HG02938 (cell line): ENCODE data around the gene YKT6.
"Not testable (repeated sequence)": the region's sequence is repeated elsewhere in the genome, so short reads cannot be mapped to it uniquely, and the experiment has no call there.

Experiments
- ATAC-seq: cut with Tn5 transposase; IDR thresholded peaks from one replicate; pipeline ENCODE4 v1.9.1; 2021; ENCODE audit warnings: mild to moderate bottlenecking, moderate library complexity; ENCODE audit not compliant: unreplicated experiment

YKT6 gene

GRCh38 chr7:44172352-44172751 is 28.4 kb upstream of the YKT6 start:
- no peak for ATAC-seq

GRCh38 chr7:44172803-44173424 is 27.9 kb upstream of the YKT6 start:
- no peak for ATAC-seq

GRCh38 chr7:44173911-44174693 is 26.7 kb upstream of the YKT6 start:
- no peak for ATAC-seq

- not testable (repeated sequence) for ATAC-seq
These were observed 26.2 kb upstream of the YKT6 start for GRCh38 chr7:44174694-44174948.

GRCh38 chr7:44175730-44176129 is 25.0 kb upstream of the YKT6 start:
- ATAC-seq = no peak

DNA sequence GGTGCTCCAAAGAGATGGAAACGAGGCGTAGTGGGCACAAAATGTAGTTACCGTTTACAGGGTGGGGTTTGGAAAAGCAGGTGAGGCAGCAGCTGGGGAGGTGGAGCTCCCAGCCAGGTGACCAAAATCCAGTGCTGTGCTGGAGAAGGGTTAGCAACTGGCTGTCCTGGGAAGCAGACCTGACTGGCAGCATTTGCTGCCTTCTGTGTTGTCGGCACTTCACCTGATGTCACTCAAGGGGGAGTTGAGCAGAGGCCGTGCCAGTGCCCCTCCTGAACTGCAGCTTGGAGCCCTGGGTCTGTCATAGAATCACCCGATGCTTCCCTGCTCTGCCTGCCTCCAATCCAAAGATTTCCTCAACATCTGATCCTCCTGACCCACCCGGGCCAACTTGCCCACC is 24.3 kb upstream of the YKT6 start:
- ATAC-seq = no peak

DNA sequence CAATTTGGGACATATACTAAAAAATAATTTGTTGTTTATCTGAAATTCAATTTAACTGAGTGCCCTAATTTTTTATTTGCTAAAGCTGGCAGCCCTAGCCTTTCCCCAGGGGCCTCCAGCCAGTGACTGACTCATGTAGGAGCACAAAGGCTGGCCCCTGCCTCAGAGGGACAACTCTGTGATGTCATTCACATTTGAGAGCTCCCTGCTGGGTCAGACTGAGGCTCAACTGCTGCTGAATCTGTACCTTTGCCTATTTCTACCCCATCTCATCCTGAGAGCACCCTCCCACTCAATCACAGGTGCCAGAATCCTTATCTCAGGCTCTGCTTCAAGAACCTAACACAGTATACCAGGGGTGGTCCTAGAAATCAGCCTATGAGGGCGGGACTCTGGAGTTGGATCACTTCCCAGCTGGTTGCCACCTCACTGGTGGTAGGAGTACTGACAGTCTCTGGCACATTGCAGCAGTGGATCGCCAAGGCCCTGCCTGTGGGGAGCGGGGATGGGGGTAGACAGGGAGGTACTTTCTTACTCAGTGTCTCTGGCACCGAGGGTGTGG is 23.1 kb upstream of the YKT6 start:
- no peak for ATAC-seq

- no peak for ATAC-seq
These were observed 20.1 kb upstream of the YKT6 start for GRCh38 chr7:44180631-44181030.

DNA sequence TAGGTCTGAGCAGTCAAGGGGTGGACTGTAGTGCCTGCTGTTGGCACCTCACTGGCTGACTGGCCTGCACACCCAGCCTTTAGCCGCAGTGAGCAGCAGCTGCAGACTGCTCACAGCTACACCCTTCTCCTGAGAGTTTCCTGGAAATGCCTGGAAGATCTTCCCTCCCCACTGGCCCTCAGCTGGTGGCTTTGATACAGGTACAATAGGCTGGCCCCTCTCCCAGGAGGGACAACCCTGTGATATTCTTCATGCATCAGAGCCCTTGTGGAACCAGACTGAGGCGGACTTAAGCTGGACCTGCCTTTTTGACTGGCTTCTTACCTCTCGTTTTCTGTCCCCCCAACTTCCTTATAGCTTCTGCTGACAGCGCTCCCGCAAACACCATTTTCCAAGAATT is 18.0 kb upstream of the YKT6 start:
- ATAC-seq = no peak

GRCh38 chr7:44183386-44183785 is 17.4 kb upstream of the YKT6 start:
- ATAC-seq = no peak

- ATAC-seq = no peak
These were observed 16.4 kb upstream of the YKT6 start for GRCh38 chr7:44184206-44184872.

- ATAC-seq = no peak
These were observed 15.8 kb upstream of the YKT6 start for GRCh38 chr7:44184873-44185446.

GRCh38 chr7:44185729-44186128 is 15.0 kb upstream of the YKT6 start:
- no peak for ATAC-seq

DNA sequence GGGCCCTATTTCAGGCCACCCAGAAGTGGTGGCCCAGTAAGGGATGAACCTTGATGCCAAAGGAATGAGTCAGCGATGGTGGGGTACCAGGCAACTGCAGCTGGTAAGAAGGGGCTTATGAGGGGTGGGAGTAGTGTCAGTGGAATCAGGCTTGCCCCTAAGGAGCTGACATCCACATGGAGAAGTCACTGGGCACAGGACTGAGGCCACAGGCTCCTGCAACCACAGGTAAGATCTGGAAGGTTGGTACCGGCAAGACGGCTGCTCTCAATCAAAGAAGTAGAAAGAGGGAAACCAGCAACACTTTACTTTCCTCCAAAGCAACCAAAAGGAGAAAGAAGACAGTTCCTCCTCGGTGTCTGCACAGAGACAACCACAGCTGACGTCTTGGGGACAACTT is 14.0 kb upstream of the YKT6 start:
- no peak for ATAC-seq

- ATAC-seq = no peak
These were observed 13.0 kb upstream of the YKT6 start for GRCh38 chr7:44187636-44188416.

DNA sequence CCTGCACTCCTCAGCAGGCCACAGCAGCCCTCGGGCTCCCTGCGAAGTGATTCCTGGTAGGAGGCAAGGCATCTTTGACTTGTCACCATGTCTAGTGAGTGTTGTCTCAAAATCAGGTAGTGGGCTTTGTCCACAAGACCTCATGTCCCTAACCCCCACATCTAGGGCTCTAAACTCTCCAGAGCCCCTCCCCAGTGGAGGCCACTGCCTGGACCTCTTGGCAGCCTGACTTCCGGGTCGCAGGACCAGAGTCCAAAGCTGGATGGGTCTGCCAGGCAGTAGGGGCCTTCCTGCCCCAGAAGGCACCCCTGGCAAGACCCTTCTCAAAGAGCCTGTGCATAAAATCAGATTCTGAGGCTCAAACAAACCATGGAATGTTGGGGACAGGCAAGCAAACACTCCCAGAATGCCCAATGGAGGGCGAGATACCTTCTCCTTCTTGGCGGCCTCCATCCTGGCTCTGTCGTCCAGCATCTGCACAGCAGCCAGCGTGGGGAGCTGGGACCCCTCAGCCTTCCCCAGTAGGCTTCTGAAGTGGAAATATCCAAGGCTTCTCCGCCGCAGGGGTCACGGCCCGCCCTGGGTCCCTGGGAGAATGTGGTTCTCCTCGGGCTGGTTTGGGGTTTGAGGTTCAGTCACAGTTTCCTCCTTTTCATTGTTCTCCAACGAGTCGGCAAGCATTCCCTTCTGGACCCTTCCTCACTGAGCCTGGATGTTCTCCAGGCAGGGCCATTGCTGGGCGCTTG is 12.1 kb upstream of the YKT6 start:
- ATAC-seq = no peak

DNA sequence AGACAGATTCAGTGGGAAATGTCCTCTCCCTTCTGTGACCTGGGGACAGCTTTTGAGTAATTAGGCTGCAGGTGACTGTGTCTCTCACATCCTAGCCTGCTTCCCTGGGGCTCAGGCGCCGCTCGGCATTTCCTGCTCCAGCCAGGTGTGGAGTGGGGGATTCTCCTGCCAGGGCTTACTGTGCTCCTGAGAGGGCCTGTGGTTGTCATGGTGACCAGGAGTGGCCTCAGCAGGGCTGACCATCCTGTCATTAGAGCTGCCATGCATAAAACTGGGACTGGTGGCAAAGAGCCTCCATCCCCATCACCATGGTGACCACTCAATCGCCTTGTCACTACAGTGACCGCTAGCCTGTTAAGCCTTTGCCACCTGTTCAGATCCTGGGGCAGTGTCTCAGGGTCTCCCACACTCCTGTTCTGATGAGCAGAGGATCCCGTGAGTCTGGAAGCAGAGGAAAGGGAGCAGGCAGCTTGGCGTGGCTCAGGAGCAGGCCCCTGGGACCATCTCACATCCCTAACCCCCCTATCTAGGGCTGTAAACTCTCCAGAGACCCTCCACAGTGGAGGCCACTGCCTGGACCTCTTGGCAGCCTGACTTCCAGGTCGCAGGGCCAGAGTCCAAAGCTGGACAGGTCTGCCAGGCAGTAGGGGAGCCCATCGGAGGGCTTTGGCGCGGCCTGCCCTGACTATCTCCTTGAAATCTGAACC is 11.3 kb upstream of the YKT6 start, which contains the start of gene GCK:
TSS of gene GCK (minus strand) at position 154 of the 707 bp plus-strand sequence. CDS start 486 bp downstream, outside the sequence.
- no peak for ATAC-seq

- no peak for ATAC-seq
These were observed 10.5 kb upstream of the YKT6 start for GRCh38 chr7:44189993-44190872.

- ATAC-seq = no peak
These were observed 9.6 kb upstream of the YKT6 start for GRCh38 chr7:44191171-44191570.
